ENCODE measurements around the gene EPHA4.

The EPHA4 gene

DNA sequence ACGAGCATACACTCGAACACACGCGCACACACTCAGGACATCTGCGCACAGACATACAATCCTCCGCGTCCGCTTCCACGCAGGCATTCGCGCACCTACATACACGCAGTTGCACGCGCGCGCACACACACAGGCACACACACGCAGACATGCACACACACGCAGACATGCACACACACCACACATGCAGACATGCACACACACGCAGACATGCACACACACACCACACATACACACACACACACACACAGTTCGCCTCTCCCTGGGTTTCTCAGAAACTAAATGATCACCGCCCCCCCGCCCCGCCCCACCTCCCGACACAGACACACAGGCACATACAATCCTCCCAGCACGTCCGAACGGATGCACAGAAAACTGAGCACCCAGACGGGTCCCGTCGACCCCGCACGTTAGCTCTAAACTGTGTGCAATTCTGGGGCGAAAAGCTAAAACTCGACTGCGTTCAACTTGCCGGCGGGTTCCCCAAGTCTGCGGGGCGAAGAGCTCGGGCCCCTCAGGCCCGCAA, 1.0 kb downstream of the EPHA4 start:
- H3K9ac ChIP-seq (ENCODE audit: low read length): peak overlapping the region; percentile 96
- H3K56ac ChIP-seq (ENCODE audit: low read length): peak overlapping the region; percentile 87
- peaks cover 21% of the 10 kb centered on the region for H3K79me2 ChIP-seq (ENCODE audit: control insufficient read depth, insufficient read depth, low read length)
- H3K18ac ChIP-seq (ENCODE audit: low read length): peak overlapping the region; percentile 55
- peak overlapping the region; percentile 97 for H3K4me2 ChIP-seq (ENCODE audit: low read length)
- no peak overlapping the region for H4K8ac ChIP-seq (ENCODE audit: low read depth, low read length)
- H2BK120ac ChIP-seq (ENCODE audit: low read depth, low read length): no peak overlapping the region
- H3K27ac ChIP-seq (ENCODE audit: low read depth, low read length): no peak overlapping the region
- H3K79me1 ChIP-seq (ENCODE audit: low read length): peaks cover 9% of the 10 kb centered on the region
- no peak overlapping the region for H4K5ac ChIP-seq (ENCODE audit: low read length)
- H2AK5ac ChIP-seq (ENCODE audit: low read length): no peak overlapping the region
- peak overlapping the region; percentile 93 for H3K4me3 ChIP-seq (ENCODE audit: low read length)
- no peak overlapping the region for H2BK15ac ChIP-seq (replicated peaks; ENCODE audit: low read depth)
- peaks cover 2% of the 10 kb centered on the region for H3K27me3 ChIP-seq (ENCODE audit: insufficient read depth, low read length, poor library complexity)
- DNase-seq: no peak
- no peak overlapping the region for H2BK5ac ChIP-seq (ENCODE audit: low read length)
- peaks cover 6% of the 10 kb centered on the region for H3K4me1 ChIP-seq (ENCODE audit: control insufficient read depth, low read depth, low read length)
- H3K4ac ChIP-seq (ENCODE audit: low read depth, low read length): no peak overlapping the region
- H3K36me3 ChIP-seq (ENCODE audit: control insufficient read depth, insufficient read depth, low read length): no peaks in the 10 kb centered on the region
- WGBS (ENCODE audit: extremely low coverage, insufficient coverage, low lambda C conversion rate): no CpG with 5 or more reads among the region's 41 CpGs
- peak overlapping the region; percentile 59 for H3K23ac ChIP-seq (ENCODE audit: low read length)

DNA sequence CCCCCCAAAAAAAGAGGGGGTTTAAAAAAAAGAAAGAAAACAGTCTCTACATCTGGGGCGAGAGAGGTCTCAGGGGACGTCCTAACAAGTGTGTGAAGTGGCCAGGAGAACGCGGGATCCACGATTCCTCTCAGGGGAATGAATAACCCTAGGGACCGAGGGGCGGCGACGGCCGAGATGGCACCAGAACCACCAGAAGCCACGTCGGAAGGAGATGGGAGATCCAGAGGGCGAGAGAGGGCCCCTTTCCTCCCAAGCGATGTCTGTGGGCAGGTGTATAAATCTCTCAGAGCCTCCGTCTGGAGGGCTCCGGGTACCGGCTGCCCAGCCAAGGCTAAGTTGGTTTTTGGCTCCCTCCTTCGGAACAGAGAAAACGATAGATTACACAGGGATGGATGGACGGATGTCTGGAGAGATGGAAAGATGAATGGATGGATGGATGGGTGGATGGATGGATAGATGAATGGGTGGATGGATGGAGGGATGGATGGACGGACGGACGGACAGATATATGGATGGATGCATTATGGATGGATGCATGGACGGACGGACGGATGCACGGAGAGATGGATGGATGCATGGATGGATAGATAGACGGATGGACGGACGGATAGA, 1.7 kb downstream of the EPHA4 start:
- H3K18ac ChIP-seq (ENCODE audit: low read length): no peak overlapping the region
- no CpG with 5 or more reads among the region's 30 CpGs for WGBS (ENCODE audit: extremely low coverage, insufficient coverage, low lambda C conversion rate)

DNA sequence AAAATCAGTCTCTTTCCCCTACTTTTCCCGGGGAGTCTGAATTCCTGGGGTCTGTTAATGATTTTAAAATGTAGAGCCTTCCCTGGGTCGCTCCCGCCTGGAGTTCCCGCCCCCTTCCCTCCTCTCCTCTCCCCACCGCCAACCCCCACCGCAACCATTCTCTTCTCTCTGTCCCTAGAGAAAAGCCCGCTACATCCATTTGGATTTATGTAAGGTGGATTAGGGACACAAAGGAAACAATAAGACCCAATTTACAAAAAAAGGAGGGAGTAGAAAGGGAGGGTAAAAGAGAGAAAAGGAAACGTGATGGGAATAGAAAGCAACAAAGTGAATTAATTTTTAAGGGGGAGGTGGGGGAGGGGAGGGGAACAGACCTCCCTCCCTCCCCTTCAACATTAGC, 2.2 kb downstream of the EPHA4 start:
- H3K79me1 ChIP-seq (ENCODE audit: low read length): peaks cover 11% of the 10 kb centered on the region
- H3K4ac ChIP-seq (ENCODE audit: low read depth, low read length): no peak overlapping the region
- no peak overlapping the region for H4K5ac ChIP-seq (ENCODE audit: low read length)
- H3K27me3 ChIP-seq (ENCODE audit: insufficient read depth, low read length, poor library complexity): peaks cover 2% of the 10 kb centered on the region
- no peak overlapping the region for H2BK120ac ChIP-seq (ENCODE audit: low read depth, low read length)
- peak overlapping the region; percentile 96 for H3K9ac ChIP-seq (ENCODE audit: low read length)
- H4K8ac ChIP-seq (ENCODE audit: low read depth, low read length): no peak overlapping the region
- peak overlapping the region; percentile 97 for H3K4me2 ChIP-seq (ENCODE audit: low read length)
- H2BK5ac ChIP-seq (ENCODE audit: low read length): no peak overlapping the region
- H3K4me1 ChIP-seq (ENCODE audit: control insufficient read depth, low read depth, low read length): peaks cover 8% of the 10 kb centered on the region
- no CpG with 5 or more reads among the region's 8 CpGs for WGBS (ENCODE audit: extremely low coverage, insufficient coverage, low lambda C conversion rate)
- no peak overlapping the region for H3K23ac ChIP-seq (ENCODE audit: low read length)
- no peak overlapping the region for H3K27ac ChIP-seq (ENCODE audit: low read depth, low read length)
- H3K18ac ChIP-seq (ENCODE audit: low read length): peak overlapping the region; percentile 43
- peaks cover 24% of the 10 kb centered on the region for H3K79me2 ChIP-seq (ENCODE audit: control insufficient read depth, insufficient read depth, low read length)
- no peak overlapping the region for H2BK15ac ChIP-seq (replicated peaks; ENCODE audit: low read depth)
- no peak overlapping the region for H2AK5ac ChIP-seq (ENCODE audit: low read length)
- H3K4me3 ChIP-seq (ENCODE audit: low read length): peak overlapping the region; percentile 93
- H3K56ac ChIP-seq (ENCODE audit: low read length): peak overlapping the region; percentile 87
- peak; percentile 31 for DNase-seq
- H3K36me3 ChIP-seq (ENCODE audit: control insufficient read depth, insufficient read depth, low read length): no peaks in the 10 kb centered on the region

More for the DNA sequence above, 1.7 kb downstream of the EPHA4 start:
- H2AK5ac ChIP-seq (ENCODE audit: low read length): no peak overlapping the region
- H3K4ac ChIP-seq (ENCODE audit: low read depth, low read length): no peak overlapping the region
- no peak overlapping the region for H3K27ac ChIP-seq (ENCODE audit: low read depth, low read length)
- H2BK15ac ChIP-seq (replicated peaks; ENCODE audit: low read depth): no peak overlapping the region
- H3K79me2 ChIP-seq (ENCODE audit: control insufficient read depth, insufficient read depth, low read length): peaks cover 24% of the 10 kb centered on the region
- peak overlapping the region; percentile 93 for H3K4me3 ChIP-seq (ENCODE audit: low read length)
- peak overlapping the region; percentile 97 for H3K4me2 ChIP-seq (ENCODE audit: low read length)
- H3K4me1 ChIP-seq (ENCODE audit: control insufficient read depth, low read depth, low read length): peaks cover 6% of the 10 kb centered on the region
- no peak overlapping the region for H2BK5ac ChIP-seq (ENCODE audit: low read length)
- H3K9ac ChIP-seq (ENCODE audit: low read length): peak overlapping the region; percentile 96
- no peaks in the 10 kb centered on the region for H3K36me3 ChIP-seq (ENCODE audit: control insufficient read depth, insufficient read depth, low read length)
- peaks cover 11% of the 10 kb centered on the region for H3K79me1 ChIP-seq (ENCODE audit: low read length)
- no peak overlapping the region for H4K8ac ChIP-seq (ENCODE audit: low read depth, low read length)
- peak overlapping the region; percentile 59 for H3K23ac ChIP-seq (ENCODE audit: low read length)
- no peak overlapping the region for H2BK120ac ChIP-seq (ENCODE audit: low read depth, low read length)
- H4K5ac ChIP-seq (ENCODE audit: low read length): no peak overlapping the region
- DNase-seq: peak; percentile 55
- peak overlapping the region; percentile 87 for H3K56ac ChIP-seq (ENCODE audit: low read length)
- peaks cover 2% of the 10 kb centered on the region for H3K27me3 ChIP-seq (ENCODE audit: insufficient read depth, low read length, poor library complexity)

DNA sequence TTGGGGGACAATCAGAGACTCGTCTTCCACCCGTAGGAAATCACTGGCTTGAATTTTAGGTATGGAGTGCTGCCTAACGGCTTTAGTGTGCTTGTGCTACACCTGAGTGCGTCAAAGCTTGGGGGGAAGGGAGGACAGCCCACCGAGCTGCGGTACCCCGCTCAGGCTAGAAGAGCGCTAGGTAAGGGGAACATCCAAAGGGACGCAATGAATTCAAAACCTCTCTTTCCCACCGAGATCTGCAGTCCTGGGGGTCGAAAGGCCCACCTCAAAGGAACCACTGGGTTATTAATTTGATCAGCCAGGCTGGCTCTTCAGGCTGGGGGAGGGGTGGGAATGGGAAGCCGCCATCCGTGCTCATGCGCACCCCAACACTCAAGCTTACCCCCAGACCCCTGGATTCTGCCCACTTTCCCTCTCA, 2.7 kb downstream of the EPHA4 start:
- H3K27ac ChIP-seq (ENCODE audit: low read depth, low read length): no peak overlapping the region
- DNase-seq: no peak
- peaks cover 24% of the 10 kb centered on the region for H3K79me2 ChIP-seq (ENCODE audit: control insufficient read depth, insufficient read depth, low read length)
- WGBS (ENCODE audit: extremely low coverage, insufficient coverage, low lambda C conversion rate): no CpG with 5 or more reads among the region's 14 CpGs
- H2BK5ac ChIP-seq (ENCODE audit: low read length): no peak overlapping the region
- no peak overlapping the region for H3K4ac ChIP-seq (ENCODE audit: low read depth, low read length)
- H4K8ac ChIP-seq (ENCODE audit: low read depth, low read length): no peak overlapping the region
- peaks cover 10% of the 10 kb centered on the region for H3K4me1 ChIP-seq (ENCODE audit: control insufficient read depth, low read depth, low read length)
- H2BK120ac ChIP-seq (ENCODE audit: low read depth, low read length): no peak overlapping the region
- H3K9ac ChIP-seq (ENCODE audit: low read length): peak overlapping the region; percentile 96
- H3K36me3 ChIP-seq (ENCODE audit: control insufficient read depth, insufficient read depth, low read length): no peaks in the 10 kb centered on the region
- no peak overlapping the region for H2BK15ac ChIP-seq (replicated peaks; ENCODE audit: low read depth)
- no peaks in the 10 kb centered on the region for H3K27me3 ChIP-seq (ENCODE audit: insufficient read depth, low read length, poor library complexity)
- no peak overlapping the region for H2AK5ac ChIP-seq (ENCODE audit: low read length)
- no peak overlapping the region for H3K23ac ChIP-seq (ENCODE audit: low read length)
- peak overlapping the region; percentile 97 for H3K4me2 ChIP-seq (ENCODE audit: low read length)
- peak overlapping the region; percentile 43 for H3K18ac ChIP-seq (ENCODE audit: low read length)
- H3K56ac ChIP-seq (ENCODE audit: low read length): peak overlapping the region; percentile 87
- H3K4me3 ChIP-seq (ENCODE audit: low read length): peak overlapping the region; percentile 93
- H3K79me1 ChIP-seq (ENCODE audit: low read length): peaks cover 11% of the 10 kb centered on the region
- H4K5ac ChIP-seq (ENCODE audit: low read length): no peak overlapping the region

DNA sequence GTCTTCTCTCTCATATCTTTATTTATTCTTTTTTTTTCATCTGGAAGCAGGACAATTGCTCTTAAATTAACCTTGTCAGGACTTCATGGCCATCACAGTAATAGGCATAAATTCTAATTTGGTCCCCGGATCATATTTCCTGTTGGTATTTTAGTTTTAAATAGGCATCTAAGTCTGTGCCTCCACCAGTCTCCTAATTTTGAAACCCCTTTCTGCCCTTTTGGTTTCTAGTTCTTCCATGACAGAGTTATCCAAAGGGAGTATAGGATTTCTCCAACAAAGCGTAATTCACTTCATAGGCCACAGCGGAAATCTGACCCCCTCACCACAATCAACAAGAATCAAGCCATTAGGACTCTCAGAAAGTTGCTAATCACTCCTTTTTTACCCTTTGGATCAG, 3.8 kb downstream of the EPHA4 start:
- no peak for DNase-seq
- H4K5ac ChIP-seq (ENCODE audit: low read length): no peak overlapping the region
- H3K27ac ChIP-seq (ENCODE audit: low read depth, low read length): no peak overlapping the region
- H3K79me1 ChIP-seq (ENCODE audit: low read length): peaks cover 16% of the 10 kb centered on the region
- peaks cover 11% of the 10 kb centered on the region for H3K4me1 ChIP-seq (ENCODE audit: control insufficient read depth, low read depth, low read length)
- H3K9ac ChIP-seq (ENCODE audit: low read length): no peak overlapping the region
- H3K36me3 ChIP-seq (ENCODE audit: control insufficient read depth, insufficient read depth, low read length): no peaks in the 10 kb centered on the region
- no peak overlapping the region for H4K8ac ChIP-seq (ENCODE audit: low read depth, low read length)
- peaks cover 26% of the 10 kb centered on the region for H3K79me2 ChIP-seq (ENCODE audit: control insufficient read depth, insufficient read depth, low read length)
- H3K4me2 ChIP-seq (ENCODE audit: low read length): no peak overlapping the region
- H3K4ac ChIP-seq (ENCODE audit: low read depth, low read length): no peak overlapping the region
- no peaks in the 10 kb centered on the region for H3K27me3 ChIP-seq (ENCODE audit: insufficient read depth, low read length, poor library complexity)
- no CpG with 5 or more reads among the region's 3 CpGs for WGBS (ENCODE audit: extremely low coverage, insufficient coverage, low lambda C conversion rate)
- H2BK15ac ChIP-seq (replicated peaks; ENCODE audit: low read depth): no peak overlapping the region
- H3K4me3 ChIP-seq (ENCODE audit: low read length): no peak overlapping the region
- H2AK5ac ChIP-seq (ENCODE audit: low read length): no peak overlapping the region
- H3K23ac ChIP-seq (ENCODE audit: low read length): no peak overlapping the region
- no peak overlapping the region for H3K56ac ChIP-seq (ENCODE audit: low read length)
- no peak overlapping the region for H2BK5ac ChIP-seq (ENCODE audit: low read length)
- H3K18ac ChIP-seq (ENCODE audit: low read length): no peak overlapping the region
- no peak overlapping the region for H2BK120ac ChIP-seq (ENCODE audit: low read depth, low read length)
